ENCODE data around the gene RBMS1. TPM values are rescaled to one million over a fixed set of nuclear protein-coding genes. Genes with fewer than 3 reads are reported as not detected.

RBMS1 gene
- total and polyA plus RNA-seq, 2 donors (not counting 1 experiment from before 2014, with no cell fraction given) = 18.0 to 36.7 TPM

DNA sequence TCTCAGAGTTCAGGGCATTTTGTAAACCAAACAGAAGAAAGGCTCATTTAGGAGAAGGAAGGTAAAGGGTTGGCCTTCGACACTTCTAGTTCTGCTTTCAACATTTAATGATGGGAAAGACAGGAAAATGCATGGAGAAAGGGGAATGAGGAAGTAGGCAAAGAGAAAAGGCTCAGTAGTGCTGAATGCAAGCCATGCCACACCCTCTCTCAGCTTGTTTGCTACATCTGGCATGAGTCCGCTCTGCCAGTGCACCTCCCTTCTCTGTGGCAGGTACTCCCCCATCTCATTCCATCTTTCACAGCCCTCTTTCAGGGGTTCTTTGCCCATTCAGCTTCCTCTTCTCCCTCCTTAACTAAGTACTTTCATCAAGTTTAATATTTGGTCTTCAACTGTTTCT, 172.6 kb downstream of the RBMS1 start:
- POLR2A ChIA-PET = no interaction called here
- H4K20me1 ChIP-seq (ENCODE audit: control insufficient read depth, insufficient read depth, low read length, poor library complexity, severe bottlenecking) = peaks cover 36% of the 10 kb centered on the region

GRCh38 chr2:160319700-160320099, 173.9 kb downstream of the RBMS1 start:
- DNase-seq = no peak
- no peaks in the 10 kb centered on the region for H3K9me3 ChIP-seq (ENCODE audit: control extremely low read depth in 1 of 3, control insufficient read depth in 2 of 3, insufficient read depth in 1 of 3, low read length in 2 of 3)
- POLR2A ChIA-PET = no interaction called here
- peaks cover 4 to 7% of the 10 kb centered on the region in 2 experiments for H3K36me3 ChIP-seq (replicated peaks in 1 of 2; ENCODE audit: control extremely low read depth in 1 of 2, control insufficient read depth in 1 of 2, extremely low read depth in 1 of 2, insufficient read depth in 2 of 2, low read length in 1 of 2)
- ATAC-seq (ENCODE audit: low read depth) = no peak
- no peaks in the 10 kb centered on the region for H3K27me3 ChIP-seq (replicated peaks in 1 of 4; ENCODE audit: control extremely low read depth in 1 of 4, control insufficient read depth in 3 of 4, insufficient read depth in 4 of 4, low read length in 3 of 4)
- H2AFZ ChIP-seq (ENCODE audit: insufficient read depth, low read depth, low read length, poor library complexity, severe bottlenecking) = no peak overlapping the region
- TF ChIP-seq CTCF (IDR thresholded peaks at IDR 0.05) (no peak), EZH2 (IDR thresholded peaks at IDR 0.05; ENCODE audit: borderline replicate concordance, insufficient read depth, low read depth, low read length, poor library complexity, severe bottlenecking) (no peak)
- H3K4me3 Mint-ChIP-seq = no peak overlapping the region
- H3K4me1 ChIP-seq (ENCODE audit: control insufficient read depth in 2 of 2, insufficient read depth in 2 of 2, low read length in 2 of 2) = peaks cover 0 to 4% of the 10 kb centered on the region in 2 donors
- H3K9me3 Mint-ChIP-seq (ENCODE audit: insufficient read depth) = no peaks in the 10 kb centered on the region
- H3K79me2 ChIP-seq (ENCODE audit: control insufficient read depth, insufficient read depth, low read length) = peaks cover 13% of the 10 kb centered on the region
- no peak overlapping the region for H3K27ac ChIP-seq (ENCODE audit: low read length in 2 of 2)
- H3K4me2 ChIP-seq (replicated peaks; ENCODE audit: low read depth, low read length, poor library complexity, severe bottlenecking) = no peak overlapping the region
- no peaks in the 10 kb centered on the region for H3K27me3 Mint-ChIP-seq
- peaks cover 36% of the 10 kb centered on the region for H4K20me1 ChIP-seq (ENCODE audit: control insufficient read depth, insufficient read depth, low read length, poor library complexity, severe bottlenecking)
- intact Hi-C loops (cut with micrococcal nuclease) = loop anchor here (10.0 kb wide), 1 partner anchor 955 kb away; no protein-coding TSS in a partner anchor
- no peak overlapping the region for H3K4me3 ChIP-seq (ENCODE audit: control extremely low read depth in 1 of 5, extremely low read depth in 1 of 5, insufficient read depth in 1 of 5, low read depth in 2 of 5, low read length in 4 of 5)
- H3K9ac ChIP-seq (ENCODE audit: low read length) = no peak overlapping the region
- H3K27ac Mint-ChIP-seq = no peak overlapping the region
- peaks cover 21% of the 10 kb centered on the region for H3K4me1 Mint-ChIP-seq
- CTCF ChIA-PET = interaction anchor here (1.0 to 8.3 kb wide), 2 partner anchors 66 to 672 kb away, joined by 4 to 208 read pairs; no protein-coding TSS in a partner anchor

More for the DNA sequence above, 172.6 kb downstream of the RBMS1 start:
- no peak overlapping the region for H3K4me2 ChIP-seq (replicated peaks; ENCODE audit: low read depth, low read length, poor library complexity, severe bottlenecking)
- Mint-ChIP-seq H3K9me3 (ENCODE audit: insufficient read depth) (no peaks in the 10 kb centered on the region), H3K4me3 (no peak overlapping the region), H3K27me3 (no peaks in the 10 kb centered on the region), H3K4me1 (peaks cover 32% of the 10 kb centered on the region), H3K27ac (no peak overlapping the region)
- TF ChIP-seq EZH2 (IDR thresholded peaks at IDR 0.05; ENCODE audit: borderline replicate concordance, insufficient read depth, low read depth, low read length, poor library complexity, severe bottlenecking) (no peak), CTCF (IDR thresholded peaks at IDR 0.05) (no peak)
- ATAC-seq (ENCODE audit: low read depth) (no peak), DNase-seq (no peak)
- CTCF ChIA-PET = interaction anchor here (0.6 to 8.3 kb wide), 4 partner anchors 14 to 671 kb away, joined by 3 to 208 read pairs (median 22); no protein-coding TSS in a partner anchor
- no peak overlapping the region for H3K4me3 ChIP-seq (ENCODE audit: control extremely low read depth in 1 of 5, extremely low read depth in 1 of 5, insufficient read depth in 1 of 5, low read depth in 2 of 5, low read length in 4 of 5)
- 88% methylated on average over 2 of the region's 2 CpGs for WGBS (ENCODE audit: insufficient coverage)
- H3K9ac ChIP-seq (ENCODE audit: low read length) = no peak overlapping the region
- peaks cover 4 to 7% of the 10 kb centered on the region in 2 experiments for H3K36me3 ChIP-seq (replicated peaks in 1 of 2; ENCODE audit: control extremely low read depth in 1 of 2, control insufficient read depth in 1 of 2, extremely low read depth in 1 of 2, insufficient read depth in 2 of 2, low read length in 1 of 2)
- H3K79me2 ChIP-seq (ENCODE audit: control insufficient read depth, insufficient read depth, low read length) = peaks cover 13% of the 10 kb centered on the region
- no peak overlapping the region for H2AFZ ChIP-seq (ENCODE audit: insufficient read depth, low read depth, low read length, poor library complexity, severe bottlenecking)
- no peaks in the 10 kb centered on the region for H3K27me3 ChIP-seq (replicated peaks in 1 of 4; ENCODE audit: control extremely low read depth in 1 of 4, control insufficient read depth in 3 of 4, insufficient read depth in 4 of 4, low read length in 3 of 4)
- intact Hi-C loops (cut with micrococcal nuclease) = loop anchor here (10.0 kb wide), 1 partner anchor 954 kb away; no protein-coding TSS in a partner anchor
- no peak overlapping the region for H3K27ac ChIP-seq (ENCODE audit: low read length in 2 of 2)
- H3K4me1 ChIP-seq (ENCODE audit: control insufficient read depth in 2 of 2, insufficient read depth in 2 of 2, low read length in 2 of 2) = peaks cover 4 to 10% of the 10 kb centered on the region in 2 donors
- no peaks in the 10 kb centered on the region for H3K9me3 ChIP-seq (ENCODE audit: control extremely low read depth in 1 of 3, control insufficient read depth in 2 of 3, insufficient read depth in 1 of 3, low read length in 2 of 3)
